ENCODE data around the gene MLH1.

Gene MLH1

DNA sequence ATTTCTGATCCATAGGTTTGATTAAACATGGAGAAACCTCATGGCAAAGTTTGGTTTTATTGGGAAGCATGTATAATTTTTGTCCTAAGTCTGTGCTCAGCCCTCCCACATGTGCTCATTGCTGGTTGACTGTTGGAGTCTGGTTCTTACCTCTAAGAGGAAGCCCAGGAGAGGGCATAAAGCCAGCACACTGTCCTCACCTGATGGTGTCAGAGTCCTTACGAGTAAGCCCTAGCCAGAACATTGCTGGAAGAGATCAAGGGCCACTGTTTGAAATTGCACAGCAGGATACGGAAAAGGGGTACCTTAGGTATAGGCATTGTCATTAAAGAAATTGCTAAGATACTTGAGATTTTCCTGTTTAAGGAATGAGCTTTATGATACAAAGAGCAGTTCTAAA, 21.3 kb downstream of the MLH1 start:
- no peak overlapping the region for H2AK5ac ChIP-seq (ENCODE audit: low read length, severe bottlenecking)

DNA sequence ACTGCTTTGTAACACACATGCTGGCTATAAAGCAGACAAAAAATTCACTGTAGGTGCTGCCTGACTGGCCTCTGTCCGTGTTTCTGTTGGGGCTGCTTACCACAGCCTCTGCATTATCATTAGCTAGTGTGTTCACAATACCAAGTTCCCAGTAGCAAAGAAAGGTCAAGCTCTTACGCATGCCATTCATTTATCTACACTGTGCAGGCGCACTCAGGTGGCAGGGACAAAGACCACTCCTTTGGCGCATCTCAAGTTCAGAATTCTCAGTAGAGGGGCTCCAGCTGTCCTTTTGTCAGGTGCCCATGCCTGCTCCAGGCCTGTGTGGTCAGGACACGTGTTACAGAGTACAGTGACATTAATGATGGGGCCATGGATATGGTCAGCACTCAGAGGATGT, 22.3 kb downstream of the MLH1 start:
- H3K27me3 ChIP-seq (ENCODE audit: control insufficient read depth in 1 of 2, insufficient read depth in 1 of 2, low read length in 2 of 2), result no peaks in the 10 kb centered on the region
- H3K27ac ChIP-seq (ENCODE audit: low read length, poor library complexity, severe bottlenecking), result no peak overlapping the region
- H3K23ac ChIP-seq (ENCODE audit: low read length in 2 of 2), result no peak overlapping the region
- H3K4me3 ChIP-seq (ENCODE audit: insufficient read depth in 1 of 2, low read depth in 1 of 2, low read length in 2 of 2), result no peak overlapping the region
- H2BK5ac ChIP-seq (ENCODE audit: low read depth, low read length, poor library complexity, severe bottlenecking), result no peak overlapping the region
- no peak overlapping the region for H4K8ac ChIP-seq (ENCODE audit: low read length)
- H2AFZ ChIP-seq (ENCODE audit: low read depth, low read length), result no peak overlapping the region
- H3K4me1 ChIP-seq (ENCODE audit: control insufficient read depth, insufficient read depth, low read depth, low read length), result no peaks in the 10 kb centered on the region
- no peak overlapping the region for H3K4ac ChIP-seq (ENCODE audit: low read depth in 1 of 2, low read length in 2 of 2)
- no peak overlapping the region for H2BK12ac ChIP-seq (ENCODE audit: low read length in 2 of 2)
- no peak overlapping the region for H3K14ac ChIP-seq (ENCODE audit: low read length in 2 of 2)
- H2BK120ac ChIP-seq (ENCODE audit: low read depth, low read length), result no peak overlapping the region
- peaks cover 7% of the 10 kb centered on the region for H3K79me1 ChIP-seq (replicated peaks; ENCODE audit: low read length, poor library complexity, severe bottlenecking)
- DNase-seq, result no peak
- H3K18ac ChIP-seq (ENCODE audit: low read depth in 1 of 2, low read length in 2 of 2), result no peak overlapping the region
- H4K91ac ChIP-seq (ENCODE audit: low read length), result no peak overlapping the region
- H2AK5ac ChIP-seq (ENCODE audit: low read length, severe bottlenecking), result no peak overlapping the region
- no peak overlapping the region for H3K4me2 ChIP-seq (ENCODE audit: low read length, poor library complexity, severe bottlenecking)
- H3K9ac ChIP-seq (ENCODE audit: low read length), result no peak overlapping the region
- peaks cover 23 to 84% of the 10 kb centered on the region in 2 experiments for H3K36me3 ChIP-seq (ENCODE audit: control insufficient read depth in 1 of 2, insufficient read depth in 2 of 2, low read depth in 1 of 2, low read length in 2 of 2)
- H2BK15ac ChIP-seq (ENCODE audit: low read depth, poor library complexity, severe bottlenecking), result no peak overlapping the region
- H3K9me3 ChIP-seq (ENCODE audit: control insufficient read depth, low read length), result no peaks in the 10 kb centered on the region
- 98% methylated on average over 5 of the region's 5 CpGs for WGBS

More for the DNA sequence above, 21.3 kb downstream of the MLH1 start:
- Histone ChIP-seq H3K27ac (ENCODE audit: low read length, poor library complexity, severe bottlenecking) (no peak overlapping the region), H4K91ac (ENCODE audit: low read length) (no peak overlapping the region), H3K27me3 (ENCODE audit: control insufficient read depth in 1 of 2, insufficient read depth in 1 of 2, low read length in 2 of 2) (no peaks in the 10 kb centered on the region), H3K36me3 (ENCODE audit: control insufficient read depth in 1 of 2, insufficient read depth in 2 of 2, low read depth in 1 of 2, low read length in 2 of 2) (peaks cover 17 to 75% of the 10 kb centered on the region in 2 experiments), H4K8ac (ENCODE audit: low read length) (no peak overlapping the region), H3K18ac (ENCODE audit: low read depth in 1 of 2, low read length in 2 of 2) (no peak overlapping the region), H3K4me3 (ENCODE audit: insufficient read depth in 1 of 2, low read depth in 1 of 2, low read length in 2 of 2) (no peak overlapping the region), H3K9ac (ENCODE audit: low read length) (no peak overlapping the region), H3K23ac (ENCODE audit: low read length in 2 of 2) (no peak overlapping the region), H3K4ac (ENCODE audit: low read depth in 1 of 2, low read length in 2 of 2) (no peak overlapping the region), H3K4me2 (ENCODE audit: low read length, poor library complexity, severe bottlenecking) (no peak overlapping the region), H2BK5ac (ENCODE audit: low read depth, low read length, poor library complexity, severe bottlenecking) (no peak overlapping the region), H3K79me1 (replicated peaks; ENCODE audit: low read length, poor library complexity, severe bottlenecking) (peaks cover 7% of the 10 kb centered on the region), H2AFZ (ENCODE audit: low read depth, low read length) (no peak overlapping the region), H3K14ac (ENCODE audit: low read length in 2 of 2) (no peak overlapping the region), H3K9me3 (ENCODE audit: control insufficient read depth, low read length) (no peaks in the 10 kb centered on the region), H2BK15ac (ENCODE audit: low read depth, poor library complexity, severe bottlenecking) (no peak overlapping the region), H2BK12ac (ENCODE audit: low read length in 2 of 2) (no peak overlapping the region), H2BK120ac (ENCODE audit: low read depth, low read length) (no peak overlapping the region), H3K4me1 (ENCODE audit: control insufficient read depth, insufficient read depth, low read depth, low read length) (no peaks in the 10 kb centered on the region)
- no peak for DNase-seq
- 92% methylated on average over 2 of the region's 2 CpGs for WGBS

DNA sequence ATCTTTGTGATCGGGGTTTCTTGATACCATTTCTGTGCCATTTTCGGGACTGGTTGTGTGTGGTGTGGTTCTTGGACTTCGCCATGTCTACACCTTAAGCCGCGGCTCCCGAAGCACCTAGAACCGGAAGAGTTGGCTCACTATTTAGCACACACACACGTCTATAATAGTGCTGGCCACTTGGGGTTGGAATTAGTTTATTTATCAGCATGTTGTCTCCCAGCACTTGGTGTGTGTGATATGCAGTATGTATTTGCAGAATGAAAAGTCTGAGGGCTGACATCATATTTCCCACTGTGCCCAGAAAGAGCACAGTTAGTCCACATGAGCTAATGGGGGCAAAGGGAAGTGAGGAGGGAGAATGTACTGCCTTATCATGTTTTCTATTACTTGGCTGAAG, 23.6 kb downstream of the MLH1 start:
- DNase-seq, result no peak
- Histone ChIP-seq H2BK120ac (ENCODE audit: low read depth, low read length) (no peak overlapping the region), H2AK5ac (ENCODE audit: low read length, severe bottlenecking) (no peak overlapping the region), H3K4me1 (ENCODE audit: control insufficient read depth, insufficient read depth, low read depth, low read length) (no peaks in the 10 kb centered on the region), H3K4me2 (ENCODE audit: low read length, poor library complexity, severe bottlenecking) (no peak overlapping the region), H4K8ac (ENCODE audit: low read length) (no peak overlapping the region), H4K91ac (ENCODE audit: low read length) (no peak overlapping the region), H2AFZ (ENCODE audit: low read depth, low read length) (no peak overlapping the region), H3K79me1 (replicated peaks; ENCODE audit: low read length, poor library complexity, severe bottlenecking) (peaks cover 13% of the 10 kb centered on the region), H2BK12ac (ENCODE audit: low read length in 2 of 2) (no peak overlapping the region), H3K4me3 (ENCODE audit: insufficient read depth in 1 of 2, low read depth in 1 of 2, low read length in 2 of 2) (no peak overlapping the region), H3K27ac (ENCODE audit: low read length, poor library complexity, severe bottlenecking) (no peak overlapping the region), H3K9me3 (ENCODE audit: control insufficient read depth, low read length) (no peaks in the 10 kb centered on the region), H3K4ac (ENCODE audit: low read depth in 1 of 2, low read length in 2 of 2) (no peak overlapping the region), H3K9ac (ENCODE audit: low read length) (no peak overlapping the region), H3K23ac (ENCODE audit: low read length in 2 of 2) (no peak overlapping the region), H2BK15ac (ENCODE audit: low read depth, poor library complexity, severe bottlenecking) (no peak overlapping the region), H3K14ac (ENCODE audit: low read length in 2 of 2) (no peak overlapping the region), H3K36me3 (ENCODE audit: control insufficient read depth in 1 of 2, insufficient read depth in 2 of 2, low read depth in 1 of 2, low read length in 2 of 2) (peaks cover 32 to 87% of the 10 kb centered on the region in 2 experiments), H3K27me3 (ENCODE audit: control insufficient read depth in 1 of 2, insufficient read depth in 1 of 2, low read length in 2 of 2) (no peaks in the 10 kb centered on the region), H2BK5ac (ENCODE audit: low read depth, low read length, poor library complexity, severe bottlenecking) (no peak overlapping the region), H3K18ac (ENCODE audit: low read depth in 1 of 2, low read length in 2 of 2) (no peak overlapping the region)
- 98% methylated on average over 8 of the region's 8 CpGs for WGBS

DNA sequence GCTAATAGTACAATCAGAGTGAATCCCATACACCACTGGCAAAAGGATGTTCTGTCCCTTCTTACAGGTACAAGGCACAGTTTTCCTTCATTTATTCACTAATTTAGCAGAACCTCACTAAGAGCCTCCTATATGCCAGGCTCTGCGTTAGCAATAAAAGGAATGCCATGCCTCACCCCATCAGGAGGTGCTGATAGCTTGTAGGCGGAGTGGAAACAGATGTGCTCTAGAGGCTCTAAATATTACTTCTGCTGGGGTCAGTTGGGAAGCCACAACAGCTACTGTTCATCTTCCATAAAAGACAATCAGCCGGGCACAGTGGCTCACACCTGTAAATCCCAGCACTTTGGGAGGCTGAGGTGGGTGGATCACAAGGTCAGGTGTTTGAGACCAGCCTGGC, 24.4 kb downstream of the MLH1 start:
- H3K4me3 ChIP-seq (ENCODE audit: insufficient read depth in 1 of 2, low read depth in 1 of 2, low read length in 2 of 2), result no peak overlapping the region
- no peak overlapping the region for H2BK12ac ChIP-seq (ENCODE audit: low read length in 2 of 2)
- H3K9me3 ChIP-seq (ENCODE audit: control insufficient read depth, low read length), result no peaks in the 10 kb centered on the region
- H3K9ac ChIP-seq (ENCODE audit: low read length), result no peak overlapping the region
- H3K4me2 ChIP-seq (ENCODE audit: low read length, poor library complexity, severe bottlenecking), result no peak overlapping the region
- H3K4me1 ChIP-seq (ENCODE audit: control insufficient read depth, insufficient read depth, low read depth, low read length), result no peaks in the 10 kb centered on the region
- no peak overlapping the region for H2BK15ac ChIP-seq (ENCODE audit: low read depth, poor library complexity, severe bottlenecking)
- H3K14ac ChIP-seq (ENCODE audit: low read length in 2 of 2), result no peak overlapping the region
- H3K18ac ChIP-seq (ENCODE audit: low read depth in 1 of 2, low read length in 2 of 2), result no peak overlapping the region
- no peak for DNase-seq
- H3K4ac ChIP-seq (ENCODE audit: low read depth in 1 of 2, low read length in 2 of 2), result no peak overlapping the region
- no peak overlapping the region for H3K27ac ChIP-seq (ENCODE audit: low read length, poor library complexity, severe bottlenecking)
- no peak overlapping the region for H4K91ac ChIP-seq (ENCODE audit: low read length)
- WGBS, result 92% methylated on average over 2 of the region's 3 CpGs
- no peak overlapping the region for H4K8ac ChIP-seq (ENCODE audit: low read length)
- H2AK5ac ChIP-seq (ENCODE audit: low read length, severe bottlenecking), result no peak overlapping the region
- peaks cover 36 to 87% of the 10 kb centered on the region in 2 experiments for H3K36me3 ChIP-seq (ENCODE audit: control insufficient read depth in 1 of 2, insufficient read depth in 2 of 2, low read depth in 1 of 2, low read length in 2 of 2)
- no peak overlapping the region for H2BK120ac ChIP-seq (ENCODE audit: low read depth, low read length)
- no peaks in the 10 kb centered on the region for H3K27me3 ChIP-seq (ENCODE audit: control insufficient read depth in 1 of 2, insufficient read depth in 1 of 2, low read length in 2 of 2)
- H2AFZ ChIP-seq (ENCODE audit: low read depth, low read length), result no peak overlapping the region
- no peak overlapping the region for H2BK5ac ChIP-seq (ENCODE audit: low read depth, low read length, poor library complexity, severe bottlenecking)
- H3K23ac ChIP-seq (ENCODE audit: low read length in 2 of 2), result no peak overlapping the region
- H3K79me1 ChIP-seq (replicated peaks; ENCODE audit: low read length, poor library complexity, severe bottlenecking), result peaks cover 13% of the 10 kb centered on the region

All from mesenchymal stem cell (in vitro differentiated cells and primary cell).